NCI-H1694 (cell line): ENCODE results near the gene KIAA1549.

ENCODE experiments used
- DNase-seq: peaks from one replicate; lab custom pipeline; 2025; lab: John Stamatoyannopoulos, UW

KIAA1549 gene

DNA sequence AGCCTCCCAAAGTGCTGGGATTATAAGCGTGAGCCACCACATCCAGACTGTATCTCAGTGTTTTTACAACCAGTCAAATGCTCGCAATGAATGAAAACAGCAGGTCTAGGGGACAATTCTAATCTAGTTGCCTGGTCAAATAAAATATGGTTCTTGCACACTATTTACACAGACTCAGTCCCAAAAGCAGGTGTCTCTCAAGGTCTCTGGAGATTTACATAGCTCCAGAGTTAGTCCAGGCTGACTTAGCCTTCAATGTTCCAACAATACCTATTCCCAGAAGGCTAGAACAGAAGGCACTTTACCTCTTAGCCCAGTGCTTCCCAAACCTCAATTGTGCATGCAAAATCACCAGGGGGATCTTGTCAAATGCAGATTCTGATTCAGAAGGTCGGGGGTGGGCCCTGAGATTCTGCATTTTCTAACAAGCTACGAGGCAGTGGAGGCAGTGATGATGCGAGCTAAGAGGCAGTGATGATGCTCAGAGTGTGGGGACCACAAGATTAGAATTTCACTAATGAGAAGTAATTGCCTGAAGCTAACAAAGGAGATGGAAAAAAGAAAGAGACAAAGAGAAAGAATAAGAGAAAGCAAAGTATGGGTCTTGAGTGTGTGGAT lies 6.4 kb downstream of the KIAA1549 start:
- no peak for DNase-seq

DNA sequence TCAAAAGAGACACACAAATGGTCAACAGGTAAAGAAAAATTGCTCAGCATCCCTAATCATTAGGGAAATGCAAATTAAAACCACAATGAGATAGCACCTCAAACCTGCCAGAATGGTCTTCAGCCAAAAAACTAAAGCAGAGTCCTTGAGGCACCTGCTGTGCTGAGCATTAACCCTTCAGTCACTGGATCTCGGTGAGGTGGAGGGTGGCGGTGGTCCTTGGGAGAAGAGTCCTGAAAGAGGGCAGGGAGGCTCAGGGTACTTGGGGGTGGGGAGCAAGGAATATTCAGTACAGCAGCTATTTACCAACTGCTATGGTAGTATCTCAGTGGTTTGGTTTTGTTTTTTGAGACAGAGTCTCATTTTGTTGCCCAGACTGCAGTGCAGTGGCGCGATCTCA lies 7.1 kb downstream of the KIAA1549 start:
- no peak for DNase-seq

DNA sequence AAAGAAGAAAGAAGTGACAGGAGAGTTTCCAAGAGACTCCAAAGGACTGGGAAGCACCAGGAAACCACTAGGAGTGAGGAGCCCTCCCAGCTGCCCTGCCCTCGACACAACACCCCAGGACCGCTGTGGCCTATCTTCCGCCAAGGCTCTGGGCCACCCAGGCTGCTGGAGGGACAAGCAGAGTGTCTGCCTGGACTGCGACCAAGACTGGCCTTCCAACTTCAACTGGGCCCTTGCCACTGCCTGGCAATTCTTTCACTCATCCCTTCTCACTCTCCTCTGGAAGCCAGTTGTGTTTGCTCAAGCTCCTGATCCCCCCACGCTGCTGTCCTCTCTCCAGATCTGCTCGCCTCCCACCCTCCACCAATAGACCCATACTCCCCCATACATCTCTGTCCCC lies 10.2 kb downstream of the KIAA1549 start:
- DNase-seq: no peak

DNA sequence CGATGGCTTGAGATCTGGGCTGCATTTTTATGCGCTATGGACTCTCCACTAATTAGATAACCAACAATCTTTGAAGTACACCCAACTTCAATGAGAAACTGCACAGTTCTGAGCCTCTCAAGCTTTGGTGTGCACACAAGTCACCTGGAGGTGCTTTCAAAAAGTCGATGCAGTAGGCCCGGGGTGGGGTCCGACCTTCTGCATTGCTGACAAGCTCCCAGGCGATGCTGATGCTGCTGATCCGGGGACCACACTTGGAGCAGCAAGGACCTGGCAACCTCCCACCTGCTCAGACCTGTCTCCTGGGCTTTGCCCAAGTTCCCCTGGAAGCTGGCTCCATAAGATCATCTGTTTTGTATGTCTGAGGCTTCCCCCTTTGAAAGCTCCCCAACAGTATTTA lies 10.7 kb downstream of the KIAA1549 start:
- DNase-seq: no peak

DNA sequence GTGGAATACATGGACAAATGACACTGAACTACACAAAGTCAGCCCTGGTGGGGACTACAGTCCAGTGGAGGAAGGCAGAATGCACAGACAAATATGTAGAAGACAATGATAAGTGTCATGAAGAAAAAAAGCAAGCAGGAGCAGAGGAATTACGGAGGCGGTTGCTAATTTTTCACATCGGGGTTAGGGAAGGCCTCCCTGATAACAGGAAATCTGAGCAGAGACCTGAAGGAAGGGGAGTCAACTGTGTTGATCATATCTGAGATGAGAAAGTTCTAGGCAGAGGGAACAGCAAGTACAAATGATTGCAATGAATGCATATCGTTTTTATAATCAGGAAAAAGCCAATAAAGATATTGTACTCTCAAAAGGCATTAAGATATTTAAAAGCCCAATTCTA lies 14.0 kb downstream of the KIAA1549 start:
- DNase-seq: no peak

DNA sequence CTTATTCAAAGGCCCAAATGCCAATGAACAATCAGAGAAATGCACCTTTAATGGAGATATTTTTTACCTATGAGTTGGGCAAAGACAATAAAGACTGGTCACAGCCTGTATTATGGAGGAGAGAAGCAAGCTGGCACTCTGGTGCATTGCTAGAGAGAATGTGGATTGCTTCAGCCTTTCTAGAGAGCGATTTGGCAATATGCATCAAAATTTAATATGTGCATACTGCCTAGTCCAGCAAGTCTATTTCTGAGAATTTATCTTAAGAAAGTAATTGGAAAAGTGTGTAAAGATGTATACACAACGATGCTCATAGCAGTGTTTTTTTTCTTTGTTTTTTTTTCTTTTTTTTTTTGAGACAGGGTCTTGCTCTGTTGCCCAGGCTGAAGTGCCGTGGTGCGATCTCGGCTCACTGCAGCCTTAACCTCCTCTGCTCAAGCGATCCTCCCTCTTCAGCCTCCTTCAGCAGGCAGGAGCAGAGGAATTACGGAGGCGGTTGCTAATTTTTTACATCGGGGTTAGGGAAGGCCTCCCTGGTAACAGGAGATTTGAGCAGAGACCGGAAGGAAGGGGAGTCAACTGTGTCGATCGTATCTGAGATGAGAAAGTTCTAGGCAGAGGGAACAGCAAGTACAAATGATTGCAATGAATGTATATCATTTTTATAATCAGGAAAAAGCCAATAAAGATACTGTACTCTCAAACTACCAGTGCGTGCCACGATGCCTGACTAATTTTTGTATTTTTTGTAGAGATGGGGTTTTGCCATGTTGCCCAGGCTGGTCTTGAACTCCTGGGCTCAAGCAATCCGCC lies 16.4 kb downstream of the KIAA1549 start:
- DNase-seq: no peak

DNA sequence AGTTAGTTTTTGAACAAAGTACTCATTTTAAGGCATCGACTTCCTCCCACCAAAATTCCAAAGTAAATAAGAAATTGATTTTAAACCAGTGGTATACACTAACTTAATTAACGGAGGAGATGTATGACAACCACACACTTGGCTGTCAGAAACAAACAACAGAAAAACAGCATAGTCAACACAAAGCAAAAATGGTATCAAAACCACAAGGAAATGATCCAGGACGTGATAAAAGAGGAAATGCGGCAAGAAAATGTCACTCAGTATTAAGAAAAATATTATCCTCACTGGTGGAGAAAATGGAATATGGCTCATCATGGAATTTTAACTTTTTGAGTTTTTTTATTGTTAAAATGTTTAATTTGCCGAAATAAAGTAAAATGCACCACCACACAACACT lies 17.5 kb downstream of the KIAA1549 start:
- no peak for DNase-seq

DNA sequence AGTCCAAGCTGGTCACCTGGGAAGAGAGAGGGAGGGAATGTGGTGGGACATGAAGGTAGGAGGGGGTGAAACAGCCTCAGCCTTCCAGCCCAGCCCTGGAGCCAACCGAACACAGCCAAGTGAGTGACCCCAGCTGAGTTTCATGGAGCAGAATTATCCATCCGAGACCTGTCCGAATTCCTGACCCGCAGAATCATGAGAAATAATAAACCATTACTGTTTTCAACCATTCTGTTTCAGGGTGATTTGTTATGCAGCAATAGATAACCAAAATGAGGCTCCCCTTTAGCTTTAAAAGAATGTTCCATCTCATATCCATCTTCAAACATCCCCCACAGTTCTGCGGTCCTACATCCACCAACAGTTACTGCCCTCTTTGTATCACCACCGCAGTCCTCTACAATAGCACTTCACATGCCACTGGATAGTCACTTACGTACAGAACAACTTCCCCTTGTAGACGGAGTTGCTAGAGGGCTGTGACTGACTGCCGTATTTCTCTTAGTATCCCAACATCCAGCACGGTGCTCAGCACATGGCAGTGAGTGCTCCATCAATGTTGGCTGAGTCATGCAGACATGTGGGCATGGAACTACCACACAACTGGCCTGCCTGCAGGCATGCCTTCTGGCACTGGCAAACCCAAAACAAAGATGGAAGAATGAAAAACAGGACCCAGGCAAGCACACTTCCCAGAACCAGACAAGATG lies 18.5 kb downstream of the KIAA1549 start:
- DNase-seq: no peak

DNA sequence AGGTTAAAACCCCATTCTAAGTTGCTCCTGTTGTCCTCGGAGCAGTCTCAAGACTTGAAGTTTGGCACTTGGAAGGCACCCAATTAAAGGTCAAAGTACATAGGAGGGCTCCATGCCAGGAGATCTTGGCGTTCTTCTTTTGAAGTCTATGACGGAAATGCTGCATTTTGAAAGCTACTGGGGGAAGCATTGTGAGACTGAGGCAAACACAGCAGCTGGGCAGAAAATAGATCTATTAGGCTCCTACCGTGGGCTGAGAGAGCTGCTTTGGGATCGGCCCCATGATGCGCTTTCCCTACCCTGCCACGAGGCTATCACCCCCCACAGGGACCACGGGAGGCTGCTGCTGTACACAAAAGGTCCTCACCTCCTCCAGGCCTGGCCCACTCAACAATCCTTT lies 20.0 kb downstream of the KIAA1549 start:
- no peak for DNase-seq

DNA sequence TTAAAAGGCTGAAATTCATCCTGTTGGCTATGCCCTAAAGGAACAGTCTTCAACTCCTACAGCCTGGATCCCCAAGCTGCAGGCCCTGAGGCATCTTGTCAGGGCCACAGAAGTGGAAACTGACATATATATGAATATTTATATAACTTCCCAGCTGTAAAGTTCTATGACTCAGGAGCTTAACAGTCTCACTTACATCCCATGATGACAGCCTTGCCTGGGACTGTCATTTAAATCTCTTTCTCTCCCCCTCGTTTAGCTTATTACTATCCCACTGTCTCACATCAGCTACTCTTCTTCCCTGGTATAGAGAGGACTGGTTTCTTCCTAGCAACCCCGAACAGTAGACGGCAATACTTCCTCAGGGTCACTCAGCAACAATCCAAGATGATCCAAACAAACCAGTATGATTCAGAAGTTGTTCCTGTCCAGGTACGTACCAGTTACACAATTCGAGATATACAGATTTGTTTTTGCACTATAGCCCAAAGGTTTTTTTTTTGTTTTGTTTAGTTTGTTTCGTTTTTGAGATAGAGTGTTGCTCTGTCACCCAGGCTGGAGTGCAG lies 22.7 kb downstream of the KIAA1549 start:
- DNase-seq: no peak

DNA sequence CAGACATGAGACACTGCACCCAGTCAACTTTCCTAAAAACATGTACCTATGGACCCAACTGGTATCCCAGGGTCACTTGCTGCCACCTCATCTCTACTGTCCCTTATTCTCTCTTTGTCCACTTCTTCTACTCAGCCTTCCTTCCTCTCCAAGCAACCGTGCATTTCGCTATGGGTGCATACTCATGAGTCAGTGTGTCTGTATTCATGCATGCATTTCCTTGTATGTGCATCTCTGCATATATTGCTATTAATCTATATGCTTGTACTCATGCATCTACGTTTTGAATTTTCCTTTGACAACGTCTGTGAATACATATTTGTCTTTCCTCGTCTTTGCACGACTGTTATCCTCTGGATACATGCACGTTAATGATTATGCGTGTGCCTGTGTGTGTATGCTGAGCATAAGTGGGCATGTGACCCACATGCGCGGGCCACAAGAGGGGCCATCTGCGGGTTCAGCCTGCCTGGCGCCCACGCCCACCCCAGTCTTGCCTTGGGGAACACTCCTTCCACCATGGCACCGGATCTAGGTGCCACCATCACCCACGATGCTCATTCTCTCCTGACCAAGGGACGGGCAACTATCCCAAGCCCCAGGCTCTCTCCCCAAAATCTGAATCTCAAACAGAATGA lies 23.3 kb downstream of the KIAA1549 start:
- no peak for DNase-seq

DNA sequence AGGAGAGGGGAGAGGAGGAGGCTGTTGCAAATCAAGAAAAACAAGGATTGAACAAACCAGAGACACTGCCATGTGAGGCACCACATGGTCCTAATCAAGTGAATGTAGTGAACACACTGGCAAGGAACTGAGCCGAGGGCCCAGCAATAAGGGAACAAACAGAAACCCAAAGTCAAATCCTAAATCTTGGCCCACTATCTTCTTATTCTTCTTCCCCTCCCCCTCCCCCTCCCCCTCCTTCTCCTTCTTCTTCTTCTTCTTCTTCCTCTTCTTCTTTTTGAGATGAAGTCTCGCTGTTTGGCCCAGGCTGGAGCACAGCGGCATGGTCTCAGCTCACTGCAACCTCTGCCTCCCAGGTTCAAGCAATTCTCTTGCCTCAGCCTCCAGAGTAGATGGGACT lies 24.0 kb downstream of the KIAA1549 start:
- DNase-seq: no peak

DNA sequence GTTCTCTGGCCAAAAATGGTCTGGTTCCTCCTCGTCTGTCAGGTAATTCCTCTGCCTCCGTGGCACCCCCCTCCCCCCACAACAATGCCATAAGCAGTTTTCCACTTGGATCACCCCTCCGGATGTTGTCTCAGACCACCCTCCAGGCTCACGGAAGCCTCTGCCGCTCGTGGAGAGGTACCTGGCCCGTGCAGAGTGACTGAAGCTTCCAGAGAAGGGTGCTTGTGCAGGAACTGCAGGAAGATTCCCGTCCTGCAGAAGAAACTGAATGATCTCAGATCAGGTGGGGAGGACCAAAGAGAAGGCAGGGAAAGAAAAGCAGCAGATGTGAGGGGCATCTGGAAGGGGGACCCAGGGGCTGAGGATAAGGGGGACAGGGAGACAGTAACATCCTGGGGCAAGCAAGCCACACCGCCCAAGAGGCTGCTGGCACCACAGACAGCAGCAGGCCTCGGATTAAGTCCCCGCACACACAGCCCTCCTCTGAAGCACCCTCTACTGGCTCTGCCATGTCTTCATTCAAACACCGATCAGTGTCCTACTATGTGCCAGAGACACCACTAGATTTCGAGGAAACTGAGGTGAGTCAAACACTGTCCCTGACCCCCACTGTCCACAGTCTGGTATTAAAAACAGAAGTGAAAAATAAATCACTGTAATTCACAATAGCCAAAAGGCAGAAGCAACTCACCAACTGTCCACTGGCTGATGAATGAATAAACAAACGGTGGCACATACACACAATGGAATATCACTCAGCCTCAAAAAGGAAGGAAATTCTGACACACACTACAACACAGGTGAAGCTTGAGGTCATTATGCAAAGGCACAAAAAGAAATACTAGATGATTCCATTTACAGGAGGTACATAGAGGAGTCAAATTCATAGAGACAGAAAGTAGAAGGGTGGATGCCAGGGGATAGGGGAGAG lies 26.4 kb downstream of the KIAA1549 start:
- DNase-seq: no peak

DNA sequence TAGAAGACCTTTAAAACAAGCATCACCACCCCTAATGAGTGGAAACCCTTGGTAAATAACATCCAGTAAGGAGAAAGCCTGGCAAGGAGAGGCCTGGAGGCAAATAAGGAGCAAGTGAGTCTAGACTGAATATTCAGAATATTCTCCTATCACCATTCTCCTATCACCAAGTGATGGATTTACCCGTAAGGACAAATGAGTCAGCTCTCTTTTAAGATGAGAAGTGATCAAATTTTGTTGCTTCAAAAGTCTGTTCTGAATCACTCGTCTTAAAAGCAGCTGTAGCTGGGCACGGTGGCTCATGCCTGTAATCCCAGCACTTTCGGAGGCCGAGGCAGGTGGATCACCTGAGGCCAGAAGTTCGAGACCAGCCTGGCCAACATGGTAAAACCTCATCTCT lies 28.4 kb downstream of the KIAA1549 start:
- DNase-seq: no peak

DNA sequence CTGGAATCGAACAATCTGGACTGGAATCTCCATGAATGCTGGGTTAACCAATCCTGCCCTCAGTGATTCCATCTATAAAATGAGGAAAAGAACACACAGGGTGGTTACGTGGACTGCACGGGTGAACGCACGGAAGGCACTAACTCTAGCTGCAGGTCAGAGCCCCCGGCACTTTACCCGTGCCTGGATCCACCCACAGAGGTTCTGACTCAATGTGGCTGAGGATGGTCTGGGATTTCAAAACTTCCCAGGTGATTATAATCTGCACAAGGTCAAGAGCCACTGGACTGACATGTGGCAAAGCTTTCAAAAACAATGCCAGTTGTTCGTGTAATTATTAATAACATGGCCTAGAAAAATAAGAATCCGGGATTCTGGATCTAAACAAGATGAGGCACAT lies 29.2 kb downstream of the KIAA1549 start:
- DNase-seq: no peak

DNA sequence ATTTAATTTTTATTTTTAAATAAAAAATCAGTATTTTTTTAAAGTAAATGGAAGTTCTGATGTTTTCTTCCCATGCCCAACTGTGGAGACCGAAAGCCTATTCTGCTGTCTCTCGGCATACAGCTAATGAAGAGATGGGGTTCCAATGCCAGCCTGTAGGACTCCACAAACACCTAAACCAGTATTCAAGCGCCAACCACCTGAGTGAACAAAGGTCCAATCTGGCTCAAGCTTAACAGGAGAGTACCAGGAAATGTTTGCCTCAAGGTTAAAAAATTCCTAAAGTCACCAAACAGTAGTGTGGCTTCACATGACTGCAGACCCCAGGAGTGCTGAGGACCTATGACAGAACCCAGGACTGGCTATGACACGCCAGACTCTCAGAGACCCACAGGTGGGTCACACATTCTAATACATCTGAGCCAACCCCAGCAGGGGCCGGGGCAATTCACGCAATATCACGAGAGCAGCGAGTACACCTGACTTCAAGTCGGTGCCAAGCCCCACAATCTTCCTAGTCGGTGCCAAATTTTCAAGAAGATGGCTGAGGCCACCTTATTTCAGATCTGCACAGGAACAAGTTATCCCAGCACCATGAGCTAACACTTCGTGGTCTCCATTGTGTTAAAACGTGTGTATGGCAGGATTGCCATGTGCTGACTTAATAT lies 31.6 kb downstream of the KIAA1549 start:
- no peak for DNase-seq

DNA sequence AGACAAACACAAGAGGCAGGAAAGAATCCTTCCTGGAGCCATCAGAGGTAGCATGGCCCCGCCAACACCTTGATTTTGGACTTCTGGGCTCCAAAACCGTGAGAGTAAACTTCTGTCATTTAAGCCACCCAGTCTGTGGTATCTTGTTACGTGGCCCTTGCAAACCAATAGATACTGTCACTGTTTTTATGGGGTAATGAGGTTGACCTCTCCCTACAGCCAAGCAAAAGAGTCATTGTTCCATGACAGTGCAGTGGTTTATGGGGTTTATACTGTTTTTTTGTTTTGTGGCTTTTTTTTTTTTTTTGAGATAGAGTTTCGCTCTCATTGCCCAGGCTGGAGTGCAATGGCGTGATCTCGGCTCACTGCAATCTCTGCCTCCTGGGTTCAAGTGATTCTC lies 32.8 kb downstream of the KIAA1549 start:
- DNase-seq: no peak

DNA sequence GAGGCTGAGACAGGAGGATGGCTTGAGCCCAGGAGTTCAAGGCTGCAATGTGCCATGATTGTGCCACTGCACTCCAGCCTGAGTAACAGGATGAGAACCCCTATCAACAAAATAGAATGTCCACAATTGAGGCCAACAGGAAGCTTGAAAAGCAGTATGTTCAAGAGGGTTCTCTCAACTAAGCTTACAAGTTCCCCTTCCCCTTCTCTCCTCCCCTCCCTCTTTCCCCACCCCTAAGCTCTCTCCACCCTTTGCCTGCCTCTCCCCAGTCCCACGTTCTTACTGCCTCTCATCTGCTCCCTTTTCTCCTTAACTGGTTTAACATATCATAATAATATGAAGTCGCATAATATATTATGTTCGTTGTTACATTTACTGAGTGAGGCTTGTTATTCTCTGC lies 35.4 kb downstream of the KIAA1549 start:
- no peak for DNase-seq

DNA sequence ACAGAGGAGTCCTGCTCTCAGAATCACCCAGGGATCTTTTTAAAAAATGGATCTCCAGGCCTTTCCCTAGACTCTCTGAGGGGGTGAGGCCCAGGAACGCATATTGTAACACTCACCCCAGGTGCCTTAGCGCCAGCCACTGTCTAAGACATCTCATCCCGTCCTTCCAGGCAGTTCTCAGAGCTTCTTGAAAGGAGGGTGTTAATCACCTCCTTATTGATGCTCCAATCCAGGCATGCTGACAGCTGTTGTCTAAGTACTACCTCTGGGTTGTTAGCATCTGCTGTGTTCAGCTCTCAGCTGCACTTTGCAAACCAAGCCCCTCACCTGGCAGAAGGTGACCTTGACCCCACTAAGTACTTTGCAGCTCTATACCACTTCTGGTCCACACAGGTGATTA lies 36.0 kb downstream of the KIAA1549 start:
- no peak for DNase-seq

DNA sequence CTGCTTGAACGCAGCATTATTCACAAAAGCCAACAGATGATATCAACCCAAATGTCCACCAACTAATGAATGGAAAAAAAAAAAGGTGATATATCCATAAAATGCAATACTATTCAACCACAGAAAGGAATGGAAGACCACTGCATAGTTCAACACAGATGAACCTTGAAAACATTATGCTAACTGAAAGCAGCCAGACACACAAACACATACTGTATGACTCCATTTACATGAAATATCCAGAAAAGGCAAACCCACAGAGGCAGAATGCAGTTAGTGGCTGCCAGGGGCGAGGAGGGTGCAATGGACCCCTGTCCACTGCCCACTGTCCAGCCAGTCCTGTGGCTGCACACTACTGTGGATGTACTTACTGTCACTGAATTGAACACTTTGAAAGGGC lies 36.6 kb downstream of the KIAA1549 start:
- no peak for DNase-seq

DNA sequence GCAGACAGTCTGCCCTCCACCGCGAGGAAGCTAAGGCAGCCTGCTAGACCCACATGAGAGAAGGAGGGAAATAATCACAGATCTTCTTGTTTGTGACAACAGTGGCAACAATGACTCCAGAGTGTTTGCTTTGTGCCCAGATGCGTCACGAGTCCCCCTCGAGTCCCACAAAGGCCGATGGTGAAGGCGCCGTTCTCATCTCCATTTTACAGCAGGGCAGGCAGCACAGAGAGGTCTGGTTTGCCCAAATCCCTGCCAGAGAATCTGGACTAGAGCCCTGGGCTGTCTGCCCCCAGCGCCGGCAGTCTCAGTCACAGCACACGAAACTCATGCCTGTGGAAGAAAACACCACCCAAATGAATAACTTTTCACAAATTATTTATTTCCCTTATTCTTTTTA lies 38.1 kb downstream of the KIAA1549 start:
- no peak for DNase-seq
